ENCODE data around the gene PDCD2L. TPM values are rescaled to one million over a fixed set of nuclear protein-coding genes. Genes with fewer than 3 reads are reported as not detected.

PDCD2L gene
- total RNA-seq, 1 experiment from 2014 or later, result 33.2 TPM

- H3K27ac Mint-ChIP-seq (ENCODE audit: unreplicated experiment), result peak overlapping the region; percentile 78
- Histone ChIP-seq H3K4me3 (ENCODE audit: low read depth, low read length) (peak overlapping the region; percentile 96), H3K36me3 (ENCODE audit: control insufficient read depth, insufficient read depth, low read length) (peaks cover 12% of the 10 kb centered on the region), H3K27me3 (replicated peaks; ENCODE audit: control insufficient read depth, insufficient read depth, low read length) (no peaks in the 10 kb centered on the region), H3K4me1 (peaks cover 12% of the 10 kb centered on the region; the same call in 1 of the 2 replicates), H3K9me3 (no peaks in the 10 kb centered on the region)
- ChIA-PET CTCF (interaction anchor here (0.6 kb wide), 2 partner anchors 23 to 775 kb away, joined by 3 to 6 read pairs; no protein-coding TSS in a partner anchor), POLR2A (no interaction called here)
- TF ChIP-seq CTCF (IDR thresholded peaks at IDR 0.05; ENCODE audit: insufficient read depth in 1 of 2, low read depth in 1 of 2, low read length in 1 of 2, severe bottlenecking in 1 of 2, unreplicated experiment in 1 of 2), result no peak
- no peaks in the 10 kb centered on the region for H3K9me3 Mint-ChIP-seq (ENCODE audit: unreplicated experiment)
- DNase-seq, result peak in 1 of 2 experiments; percentile 32
- no peaks in the 10 kb centered on the region for H3K27me3 Mint-ChIP-seq (ENCODE audit: insufficient read depth, unreplicated experiment)
- intact Hi-C loops (cut with micrococcal nuclease; ENCODE audit: unreplicated experiment), result loop anchor here (2.0 kb wide), 1 partner anchor 39 kb away; the partner anchor contains the start of gene PDCD2L
- TSS peak; percentile 18 for BruUV-seq (replicated peaks)
- peaks cover 27% of the 10 kb centered on the region for H3K4me1 Mint-ChIP-seq (ENCODE audit: low read depth, unreplicated experiment)
- peak overlapping the region; percentile 88 for H3K4me3 Mint-ChIP-seq (ENCODE audit: unreplicated experiment)
- H3K36me3 Mint-ChIP-seq (ENCODE audit: insufficient read depth, unreplicated experiment), result peaks cover 37% of the 10 kb centered on the region
Observed at GRCh38 chr19:34365463-34366401, 38.5 kb upstream of the PDCD2L start.

- H3K9me3 Mint-ChIP-seq (ENCODE audit: unreplicated experiment), result no peaks in the 10 kb centered on the region
- peak overlapping the region; percentile 96 for H3K4me3 ChIP-seq (ENCODE audit: low read depth, low read length)
- H3K36me3 ChIP-seq (ENCODE audit: control insufficient read depth, insufficient read depth, low read length), result peaks cover 15% of the 10 kb centered on the region
- BruUV-seq (replicated peaks), result no TSS peak
- ChIA-PET POLR2A (no interaction called here), CTCF (no interaction called here)
- H3K4me1 Mint-ChIP-seq (ENCODE audit: low read depth, unreplicated experiment), result peaks cover 27% of the 10 kb centered on the region
- DNase-seq, result no peak
- TF ChIP-seq CTCF (IDR thresholded peaks at IDR 0.05; ENCODE audit: insufficient read depth in 1 of 2, low read depth in 1 of 2, low read length in 1 of 2, severe bottlenecking in 1 of 2, unreplicated experiment in 1 of 2), result no peak
- H3K9me3 ChIP-seq, result no peaks in the 10 kb centered on the region
- H3K4me1 ChIP-seq, result peaks cover 12% of the 10 kb centered on the region; the same call in 1 of the 2 replicates
- H3K27me3 ChIP-seq (replicated peaks; ENCODE audit: control insufficient read depth, insufficient read depth, low read length), result no peaks in the 10 kb centered on the region
- intact Hi-C loops (cut with micrococcal nuclease; ENCODE audit: unreplicated experiment), result no loop called here
- no peaks in the 10 kb centered on the region for H3K27me3 Mint-ChIP-seq (ENCODE audit: insufficient read depth, unreplicated experiment)
- peak overlapping the region; percentile 88 for H3K4me3 Mint-ChIP-seq (ENCODE audit: unreplicated experiment)
- no peak overlapping the region for H3K27ac Mint-ChIP-seq (ENCODE audit: unreplicated experiment)
- peaks cover 47% of the 10 kb centered on the region for H3K36me3 Mint-ChIP-seq (ENCODE audit: insufficient read depth, unreplicated experiment)
Observed at GRCh38 chr19:34366738-34367623, 37.2 kb upstream of the PDCD2L start.

DNA sequence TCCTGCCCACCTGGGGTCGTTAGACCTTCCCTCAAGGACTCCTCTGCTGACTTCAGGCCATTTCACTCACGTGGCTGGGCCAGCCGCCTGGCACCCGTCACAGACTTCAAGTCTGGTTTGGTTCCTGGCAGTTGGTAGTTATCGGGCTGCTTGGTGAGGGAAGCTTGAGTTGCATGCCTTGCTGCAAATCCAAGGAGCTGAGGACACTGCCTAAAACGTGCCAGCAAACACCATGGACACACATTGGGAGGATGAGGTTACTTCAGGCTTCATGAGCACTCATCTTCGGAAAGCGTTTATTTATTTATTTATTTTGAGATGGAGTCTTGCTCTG, 36.6 kb upstream of the PDCD2L start:
- H3K9me3 ChIP-seq, result no peaks in the 10 kb centered on the region
- intact Hi-C loops (cut with micrococcal nuclease; ENCODE audit: unreplicated experiment), result no loop called here
- peaks cover 12% of the 10 kb centered on the region; the same call in 1 of the 2 replicates for H3K4me1 ChIP-seq
- no peak overlapping the region for H3K4me3 ChIP-seq (ENCODE audit: low read depth, low read length)
- ChIA-PET CTCF (no interaction called here), POLR2A (no interaction called here)
- TF ChIP-seq CTCF (IDR thresholded peaks at IDR 0.05; ENCODE audit: insufficient read depth in 1 of 2, low read depth in 1 of 2, low read length in 1 of 2, severe bottlenecking in 1 of 2, unreplicated experiment in 1 of 2), result no peak
- peaks cover 21% of the 10 kb centered on the region for H3K4me1 Mint-ChIP-seq (ENCODE audit: low read depth, unreplicated experiment)
- no peak overlapping the region for H3K4me3 Mint-ChIP-seq (ENCODE audit: unreplicated experiment)
- no peak for DNase-seq
- H3K27ac Mint-ChIP-seq (ENCODE audit: unreplicated experiment), result no peak overlapping the region
- H3K27me3 Mint-ChIP-seq (ENCODE audit: insufficient read depth, unreplicated experiment), result no peaks in the 10 kb centered on the region
- BruUV-seq (replicated peaks), result no TSS peak
- no peaks in the 10 kb centered on the region for H3K27me3 ChIP-seq (replicated peaks; ENCODE audit: control insufficient read depth, insufficient read depth, low read length)
- peaks cover 47% of the 10 kb centered on the region for H3K36me3 Mint-ChIP-seq (ENCODE audit: insufficient read depth, unreplicated experiment)
- no peaks in the 10 kb centered on the region for H3K9me3 Mint-ChIP-seq (ENCODE audit: unreplicated experiment)
- peaks cover 15% of the 10 kb centered on the region for H3K36me3 ChIP-seq (ENCODE audit: control insufficient read depth, insufficient read depth, low read length)
